ENCODE data around the gene TSSC4.

DNA sequence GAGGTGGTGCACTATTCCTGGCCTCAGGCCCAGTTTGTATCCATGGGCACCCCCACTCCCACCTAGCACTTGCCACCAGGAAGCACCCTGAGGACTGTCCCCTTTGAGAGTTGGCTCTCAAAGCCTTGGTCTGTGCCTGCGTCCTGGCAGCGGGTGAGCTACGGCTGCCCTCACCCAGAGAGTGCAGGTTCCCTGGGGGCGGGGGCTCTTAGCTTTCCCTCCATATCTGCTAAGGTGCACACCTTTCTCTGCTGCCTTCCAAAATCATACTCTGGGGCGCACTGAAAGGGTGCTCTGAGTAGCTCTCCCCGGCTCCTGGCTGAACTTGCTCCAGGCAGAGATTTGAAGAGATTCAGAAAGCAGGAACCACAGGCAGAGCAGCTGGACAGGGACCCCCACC lies 51.4 kb downstream of the TSSC4 start:
- TF ChIP-seq TCF12 (IDR thresholded peaks at IDR 0.05; ENCODE audit: low read depth), result no peak
- TF ChIP-seq, protein P1, sequence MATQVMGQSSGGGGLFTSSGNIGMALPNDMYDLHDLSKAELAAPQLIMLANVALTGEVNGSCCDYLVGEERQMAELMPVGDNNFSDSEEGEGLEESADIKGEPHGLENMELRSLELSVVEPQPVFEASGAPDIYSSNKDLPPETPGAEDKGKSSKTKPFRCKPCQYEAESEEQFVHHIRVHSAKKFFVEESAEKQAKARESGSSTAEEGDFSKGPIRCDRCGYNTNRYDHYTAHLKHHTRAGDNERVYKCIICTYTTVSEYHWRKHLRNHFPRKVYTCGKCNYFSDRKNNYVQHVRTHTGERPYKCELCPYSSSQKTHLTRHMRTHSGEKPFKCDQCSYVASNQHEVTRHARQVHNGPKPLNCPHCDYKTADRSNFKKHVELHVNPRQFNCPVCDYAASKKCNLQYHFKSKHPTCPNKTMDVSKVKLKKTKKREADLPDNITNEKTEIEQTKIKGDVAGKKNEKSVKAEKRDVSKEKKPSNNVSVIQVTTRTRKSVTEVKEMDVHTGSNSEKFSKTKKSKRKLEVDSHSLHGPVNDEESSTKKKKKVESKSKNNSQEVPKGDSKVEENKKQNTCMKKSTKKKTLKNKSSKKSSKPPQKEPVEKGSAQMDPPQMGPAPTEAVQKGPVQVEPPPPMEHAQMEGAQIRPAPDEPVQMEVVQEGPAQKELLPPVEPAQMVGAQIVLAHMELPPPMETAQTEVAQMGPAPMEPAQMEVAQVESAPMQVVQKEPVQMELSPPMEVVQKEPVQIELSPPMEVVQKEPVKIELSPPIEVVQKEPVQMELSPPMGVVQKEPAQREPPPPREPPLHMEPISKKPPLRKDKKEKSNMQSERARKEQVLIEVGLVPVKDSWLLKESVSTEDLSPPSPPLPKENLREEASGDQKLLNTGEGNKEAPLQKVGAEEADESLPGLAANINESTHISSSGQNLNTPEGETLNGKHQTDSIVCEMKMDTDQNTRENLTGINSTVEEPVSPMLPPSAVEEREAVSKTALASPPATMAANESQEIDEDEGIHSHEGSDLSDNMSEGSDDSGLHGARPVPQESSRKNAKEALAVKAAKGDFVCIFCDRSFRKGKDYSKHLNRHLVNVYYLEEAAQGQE (IDR thresholded peaks at IDR 0.05; ENCODE audit: low read depth), result no peak
- TF ChIP-seq EP300 (IDR thresholded peaks at IDR 0.05; ENCODE audit: borderline replicate concordance), result no peak
- TF ChIP-seq FOXM1 (IDR thresholded peaks at IDR 0.05; ENCODE audit: borderline replicate concordance, low read depth), result no peak
